Retinal pigment epithelial cell (primary cell): Measurements from ENCODE around the gene GJB5.

Source experiments
- DNase-seq: peaks from one replicate; pipeline ENCODE4 v3.0.0-alpha.2; 2010; ENCODE audit warnings: low read depth
- H3K4me3 ChIP-seq: 2 replicates; pipeline ENCODE4 v1.5.1; 2011; ENCODE audit warnings: mild to moderate bottlenecking, low read length, control low read depth, moderate library complexity
- CTCF ChIP-seq: conservative IDR thresholded peaks from 2 replicates; pipeline ENCODE4 v1.5.1; 2011; ENCODE audit warnings: low read depth, low read length, control low read depth, inconsistent platforms

GJB5 gene

GRCh38 chr1:34757386-34757785 lies 2.5 kb downstream of the GJB5 start:
- no peak for TF ChIP-seq CTCF
- no peak for DNase-seq
- no peak overlapping the region for H3K4me3 ChIP-seq

DNA sequence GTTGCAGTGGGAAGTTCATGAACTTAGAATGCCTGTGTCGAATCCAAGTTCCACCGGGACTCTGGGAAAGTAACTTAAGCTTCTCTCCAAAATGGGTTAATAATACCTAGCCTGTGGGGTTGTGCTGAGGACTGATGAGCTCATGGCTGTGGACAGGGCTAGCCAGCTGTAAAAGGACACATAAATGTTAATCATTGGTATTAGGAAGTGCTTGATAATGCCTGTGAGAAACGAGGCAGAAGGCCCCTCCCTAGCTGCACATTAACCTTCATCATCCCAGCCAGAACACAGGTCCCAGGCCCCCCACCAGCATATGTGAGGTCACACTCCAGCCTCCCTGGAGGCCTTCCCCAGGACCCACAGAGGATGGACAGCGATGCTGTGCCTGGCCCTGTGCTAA lies 3.9 kb downstream of the GJB5 start:
- no peak for TF ChIP-seq CTCF
- no peak overlapping the region for H3K4me3 ChIP-seq
- no peak for DNase-seq

GRCh38 chr1:34759503-34760357 lies 4.9 kb downstream of the GJB5 start, which contains the start of gene GJB4:
Gene GJB4 (plus strand): TSS chr1:34759740. CDS start chr1:34761255, 1,515 bp downstream.
- H3K4me3 ChIP-seq: no peak within 1 kb of the TSS
- no peak for TF ChIP-seq CTCF
- DNase-seq: no peak

DNA sequence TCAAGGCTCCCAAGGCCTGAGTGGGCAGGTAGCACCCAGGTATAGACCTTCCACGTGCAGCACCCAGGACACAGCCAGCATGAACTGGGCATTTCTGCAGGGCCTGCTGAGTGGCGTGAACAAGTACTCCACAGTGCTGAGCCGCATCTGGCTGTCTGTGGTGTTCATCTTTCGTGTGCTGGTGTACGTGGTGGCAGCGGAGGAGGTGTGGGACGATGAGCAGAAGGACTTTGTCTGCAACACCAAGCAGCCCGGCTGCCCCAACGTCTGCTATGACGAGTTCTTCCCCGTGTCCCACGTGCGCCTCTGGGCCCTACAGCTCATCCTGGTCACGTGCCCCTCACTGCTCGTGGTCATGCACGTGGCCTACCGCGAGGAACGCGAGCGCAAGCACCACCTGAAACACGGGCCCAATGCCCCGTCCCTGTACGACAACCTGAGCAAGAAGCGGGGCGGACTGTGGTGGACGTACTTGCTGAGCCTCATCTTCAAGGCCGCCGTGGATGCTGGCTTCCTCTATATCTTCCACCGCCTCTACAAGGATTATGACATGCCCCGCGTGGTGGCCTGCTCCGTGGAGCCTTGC lies 6.4 kb downstream of the GJB5 start:
- no peak overlapping the region for H3K4me3 ChIP-seq
- DNase-seq: no peak
- TF ChIP-seq CTCF: no peak

- no peak for DNase-seq
- H3K4me3 ChIP-seq: no peak overlapping the region
- TF ChIP-seq CTCF: no peak
Observed at GRCh38 chr1:34761776-34762307, 7.0 kb downstream of the GJB5 start.

DNA sequence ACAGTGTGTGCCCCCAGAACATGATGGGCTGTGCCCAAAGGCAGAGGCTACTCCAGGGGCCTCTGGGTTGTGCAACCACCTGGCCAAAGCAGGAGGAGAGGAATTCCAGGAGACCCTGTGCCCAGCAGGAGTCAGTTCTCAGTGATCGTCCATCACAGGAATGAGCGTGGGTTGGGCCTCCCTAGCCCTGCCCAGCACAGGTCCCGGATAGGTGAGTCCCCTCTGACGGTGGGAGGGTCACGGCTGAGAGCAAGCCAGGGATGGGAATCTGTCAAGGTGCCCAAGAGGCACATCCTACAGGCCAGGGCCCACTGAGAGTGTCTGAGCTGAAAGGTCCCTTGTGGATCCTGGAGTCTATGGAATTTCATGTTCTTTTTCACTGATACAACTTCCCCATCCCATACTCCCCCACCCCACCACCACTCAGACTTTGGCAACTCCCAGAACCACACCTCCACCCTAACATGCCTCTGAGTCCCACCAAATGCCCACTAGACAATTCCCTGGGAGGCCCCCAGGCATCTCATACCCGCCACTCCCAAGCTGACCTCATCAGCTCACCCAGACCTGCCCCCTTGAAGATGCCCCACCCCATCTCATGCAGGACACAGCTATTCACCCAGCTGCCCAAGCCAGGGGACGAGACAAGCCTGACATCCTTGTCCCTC lies 7.8 kb downstream of the GJB5 start:
- TF ChIP-seq CTCF: no peak
- H3K4me3 ChIP-seq: no peak overlapping the region
- DNase-seq: no peak
